Endothelial cell of hepatic sinusoid (primary cell): ENCODE data around the gene AUP1.

ENCODE experiments used
- in situ Hi-C: cut with HindIII; loops from 2 replicates; pipeline ENCODE4 v1.10.0; 2017; ENCODE audit warnings: low sequenced_read_pairs

AUP1 gene

DNA sequence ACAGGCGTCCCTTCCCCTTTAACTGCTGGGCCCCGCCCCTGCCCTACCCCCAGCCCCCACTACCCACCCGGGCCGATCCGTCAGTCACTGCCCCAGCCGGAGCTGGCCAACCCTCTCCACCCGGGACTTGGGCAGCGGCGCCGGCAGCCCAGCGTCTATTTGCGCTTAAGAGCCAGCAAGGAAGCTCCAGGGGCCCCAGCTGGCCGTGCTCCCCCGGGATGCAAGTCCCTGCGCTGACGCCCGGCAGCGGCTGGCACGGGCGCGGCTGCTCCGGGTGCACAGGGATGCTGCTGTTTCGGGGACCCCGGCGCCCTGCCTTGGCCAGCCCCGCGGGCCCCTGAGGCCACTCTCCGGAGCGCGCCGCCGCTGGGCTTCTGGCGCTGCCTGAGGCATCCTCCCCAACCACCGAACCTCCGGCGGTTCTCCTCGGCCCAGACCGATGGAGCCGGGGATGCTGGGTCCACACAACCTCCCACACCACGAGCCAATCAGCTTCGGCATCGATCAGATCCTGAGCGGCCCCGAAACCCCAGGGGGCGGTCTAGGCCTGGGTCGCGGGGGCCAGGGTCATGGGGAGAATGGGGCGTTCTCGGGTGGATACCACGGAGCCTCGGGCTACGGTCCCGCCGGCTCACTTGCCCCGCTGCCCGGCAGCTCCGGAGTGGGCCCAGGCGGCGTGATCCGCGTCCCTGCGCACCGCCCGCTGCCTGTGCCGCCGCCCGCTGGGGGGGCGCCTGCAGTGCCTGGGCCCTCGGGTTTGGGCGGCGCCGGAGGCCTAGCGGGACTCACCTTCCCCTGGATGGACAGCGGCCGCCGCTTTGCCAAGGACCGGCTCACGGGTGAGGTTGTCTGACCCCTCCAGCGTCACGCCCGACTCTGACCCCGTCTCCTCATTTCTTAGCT is 14.9 kb downstream of the AUP1 start, which contains the start of gene TLX2:
TSS of gene TLX2 (plus strand) at position 83 of the 903 bp plus-strand sequence. CDS start at position 440, 357 bp downstream.
- in situ Hi-C loops: no loop called here

DNA sequence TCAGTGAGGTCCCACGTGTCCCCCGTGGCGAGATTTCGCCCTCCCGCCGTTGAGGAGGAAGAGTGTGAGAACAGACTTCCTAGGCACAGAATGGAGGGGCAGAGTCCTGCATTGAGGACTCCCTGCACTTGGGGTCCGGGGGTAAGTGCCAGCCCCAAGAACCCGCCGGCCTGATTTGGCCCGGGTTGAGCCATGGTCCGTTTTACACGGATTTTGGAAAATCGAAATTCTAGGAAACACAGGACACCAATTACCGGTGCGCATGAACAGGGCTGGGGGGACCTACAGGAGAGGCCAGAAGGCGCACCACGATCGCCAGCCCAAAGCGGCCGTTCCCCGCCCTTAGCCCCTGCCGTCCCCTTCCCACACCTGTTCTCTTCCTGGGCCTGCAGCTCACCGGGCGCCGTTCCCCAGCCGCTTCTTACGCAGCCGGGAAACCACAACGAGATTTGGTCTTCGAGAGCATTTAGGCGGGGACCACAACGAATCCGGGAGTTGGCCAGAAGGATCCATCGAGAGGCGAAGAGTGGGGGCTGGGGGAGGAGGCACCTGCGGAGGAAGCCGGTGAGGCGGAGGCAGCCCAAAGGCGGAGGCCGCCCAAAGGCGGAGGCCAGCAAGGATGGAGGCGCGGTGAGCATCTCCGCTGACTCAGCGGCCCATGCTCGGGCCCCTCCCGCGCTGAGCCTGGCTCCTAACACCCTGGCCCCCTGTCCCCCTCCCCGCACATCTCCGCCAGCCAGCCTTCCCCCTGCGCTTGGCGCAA is 15.7 kb downstream of the AUP1 start:
- in situ Hi-C loops: no loop called here

DNA sequence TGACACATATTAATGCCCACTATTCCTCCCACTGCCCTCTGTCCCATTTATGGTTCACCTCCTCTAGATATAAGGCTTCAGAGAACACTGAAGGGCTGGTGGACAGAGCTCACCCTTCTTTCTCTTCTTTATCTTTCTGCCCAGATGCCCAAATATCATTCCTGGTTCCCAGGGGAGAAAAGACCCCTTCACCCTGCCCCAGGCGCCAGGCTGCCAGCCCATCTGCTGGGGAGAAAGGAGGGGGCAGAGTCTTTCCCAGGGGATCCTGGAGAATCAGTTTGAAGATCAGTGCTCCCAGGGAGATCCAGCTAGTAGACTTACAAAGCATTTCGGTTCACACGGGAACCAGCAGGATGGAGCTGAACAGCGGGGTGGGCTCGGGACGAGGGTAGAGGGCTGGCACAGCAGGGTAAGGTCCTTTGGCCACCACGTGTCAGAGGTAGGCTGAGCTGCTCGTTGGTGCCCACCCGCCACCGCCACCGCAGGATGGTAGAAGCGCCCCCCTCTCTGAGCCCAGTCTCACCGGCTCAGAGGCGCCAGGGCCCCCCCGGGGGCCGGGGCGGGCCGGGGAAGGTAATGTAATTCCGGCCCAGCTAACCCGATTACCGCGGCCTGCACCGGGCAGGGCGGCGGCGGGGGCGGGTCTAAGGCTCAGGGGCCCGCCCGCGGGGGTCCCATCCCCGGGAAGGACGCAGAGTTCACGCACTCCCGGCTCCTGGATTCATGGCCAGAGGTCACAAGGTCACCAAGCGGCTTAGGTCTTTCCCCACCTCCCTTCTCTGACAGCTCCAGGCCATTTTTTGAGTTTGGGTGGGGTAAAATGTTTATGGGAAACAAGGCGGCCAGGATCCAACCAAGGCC is 16.5 kb downstream of the AUP1 start:
- in situ Hi-C loops: no loop called here

- in situ Hi-C loops: no loop called here
Measured at GRCh38 chr2:74511104-74511989, 18.2 kb downstream of the AUP1 start.

GRCh38 chr2:74510272-74510671 is 19.2 kb downstream of the AUP1 start:
- in situ Hi-C loops: no loop called here

GRCh38 chr2:74507926-74508520 is 21.5 kb downstream of the AUP1 start:
- in situ Hi-C loops: no loop called here

DNA sequence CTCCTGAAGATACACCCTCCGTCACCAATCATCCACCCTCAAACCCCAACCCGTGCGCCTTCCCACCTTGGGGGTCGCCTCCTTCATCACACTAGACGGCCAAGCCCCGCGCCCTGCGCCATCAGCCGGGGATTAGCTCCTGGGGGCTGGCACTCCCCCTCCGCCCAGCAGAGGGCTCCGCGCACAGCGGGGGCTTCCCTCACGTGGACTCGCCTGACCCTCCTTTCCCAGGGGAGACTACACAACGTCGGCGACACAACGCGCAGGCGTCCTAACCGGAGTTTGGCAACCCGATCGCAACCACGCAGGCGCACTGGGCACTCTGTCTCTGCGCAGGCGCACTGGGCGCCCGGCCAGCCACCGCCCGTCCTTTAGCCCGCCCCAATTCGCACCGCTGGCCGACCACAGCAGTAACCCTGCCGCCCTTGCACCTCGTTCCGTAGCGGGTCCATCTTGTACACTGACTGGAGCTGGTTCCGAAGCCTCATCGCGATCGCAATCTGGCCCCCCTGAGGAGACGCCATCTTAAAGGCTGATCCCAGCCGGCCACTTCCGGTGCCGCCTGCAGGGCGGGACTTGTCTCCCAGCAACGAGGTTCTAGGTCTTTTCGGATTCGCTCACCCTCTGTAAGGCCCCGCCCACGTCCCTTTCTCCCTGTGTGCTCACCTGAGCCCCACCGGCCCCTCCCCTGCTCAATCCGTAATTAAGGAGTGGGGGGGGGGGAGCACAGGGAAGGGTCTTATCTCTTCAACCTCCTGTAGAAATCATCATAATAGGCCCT is 22.2 kb downstream of the AUP1 start, which contains the start of gene PCGF1:
TSS of gene PCGF1 (minus strand) at position 551 of the 781 bp plus-strand sequence. CDS start at position 524, 27 bp downstream.
- in situ Hi-C loops: no loop called here

DNA sequence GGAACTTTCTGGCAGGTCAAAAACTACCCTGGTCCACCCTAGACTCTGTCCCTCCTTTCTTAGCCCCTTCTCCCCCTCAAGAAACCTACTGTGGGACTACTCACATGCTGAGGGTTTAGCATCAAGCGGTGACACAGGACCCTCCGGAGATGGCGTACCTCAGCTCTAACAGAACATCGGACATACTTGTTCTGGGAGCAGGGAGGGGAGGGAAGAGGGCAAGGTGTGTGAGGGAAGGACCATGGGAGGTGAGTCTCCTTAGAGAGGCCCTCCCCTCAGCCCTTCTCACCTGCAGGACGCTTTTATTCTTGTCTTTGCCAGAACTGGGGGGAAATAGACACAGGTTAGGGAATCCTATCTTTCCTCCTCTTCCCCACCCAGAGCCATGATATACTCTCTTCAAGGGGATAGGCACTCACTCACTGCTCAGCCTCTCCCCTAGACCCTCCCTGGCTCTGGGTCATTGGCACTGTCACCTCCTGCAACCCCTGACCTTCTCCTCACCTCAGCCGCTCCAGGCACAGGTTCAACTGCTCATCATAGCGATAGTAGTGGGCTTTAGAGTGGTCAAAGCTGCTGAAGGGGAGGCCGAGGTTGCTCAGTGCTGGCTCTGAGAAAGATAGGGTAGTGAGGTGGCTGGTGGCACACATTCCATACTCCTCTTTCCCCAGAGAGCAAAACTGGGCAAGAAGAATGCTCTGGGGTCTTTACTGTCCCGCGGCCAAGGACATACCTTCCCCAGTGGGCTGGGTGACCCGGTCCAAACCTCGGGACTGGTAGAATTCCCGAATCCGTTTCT is 23.9 kb downstream of the AUP1 start:
- in situ Hi-C loops: no loop called here

DNA sequence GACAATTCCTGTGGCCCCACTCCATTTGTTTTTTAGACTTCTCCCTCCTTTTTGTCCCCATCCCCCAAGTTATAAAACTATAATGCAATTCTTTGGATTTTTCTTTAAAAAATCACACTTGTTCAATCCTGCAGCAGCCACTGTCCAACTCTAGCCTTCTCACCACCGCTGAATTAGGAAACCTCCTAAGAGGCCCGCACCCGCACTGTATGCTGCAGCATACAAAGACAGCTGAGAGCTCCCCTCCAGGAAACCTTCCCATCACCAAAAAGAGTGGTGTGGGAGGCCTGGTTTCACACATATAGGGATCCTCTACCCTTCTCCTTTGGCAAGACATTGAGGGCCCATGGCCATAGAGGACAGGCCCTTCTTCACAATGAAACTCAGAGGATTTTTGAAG is 24.9 kb downstream of the AUP1 start:
- in situ Hi-C loops: no loop called here

GRCh38 chr2:74503506-74504475 is 25.7 kb downstream of the AUP1 start:
- in situ Hi-C loops: no loop called here

GRCh38 chr2:74502720-74503505 is 26.6 kb downstream of the AUP1 start:
- in situ Hi-C loops: no loop called here

DNA sequence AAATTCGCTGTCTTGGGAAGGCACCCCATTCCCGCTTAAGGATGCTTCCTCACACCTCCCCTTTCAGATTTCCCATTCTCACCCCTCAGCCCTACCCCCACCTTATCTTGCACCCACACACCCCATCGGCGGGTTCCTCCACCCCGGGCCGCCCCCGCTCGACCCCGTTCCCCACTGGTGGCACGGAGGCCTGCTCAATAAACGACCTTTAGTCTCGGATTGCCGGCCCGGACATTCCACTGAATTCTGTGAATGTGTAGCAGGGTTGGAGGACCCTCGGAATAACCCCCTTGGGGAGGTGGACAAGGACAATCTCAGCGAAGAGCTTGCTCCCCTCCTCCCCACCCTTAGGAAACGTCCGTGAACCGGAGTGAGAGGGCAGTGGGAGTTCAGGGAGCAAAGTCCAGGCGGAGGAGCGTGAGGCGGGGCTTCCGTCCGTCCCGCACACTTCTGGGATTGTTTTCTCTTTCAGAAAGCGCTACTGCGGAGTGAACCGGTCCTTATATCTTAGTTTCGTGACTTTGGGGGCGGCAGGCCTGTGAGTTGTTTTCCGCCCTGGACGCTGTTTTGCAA is 27.3 kb downstream of the AUP1 start:
- in situ Hi-C loops: no loop called here

- in situ Hi-C loops: no loop called here
Measured at GRCh38 chr2:74501335-74502071, 28.0 kb downstream of the AUP1 start.

- in situ Hi-C loops: no loop called here
Measured at GRCh38 chr2:74500578-74500946, 28.9 kb downstream of the AUP1 start.
